ENCODE results near the gene MYBPH.

Gene MYBPH

DNA sequence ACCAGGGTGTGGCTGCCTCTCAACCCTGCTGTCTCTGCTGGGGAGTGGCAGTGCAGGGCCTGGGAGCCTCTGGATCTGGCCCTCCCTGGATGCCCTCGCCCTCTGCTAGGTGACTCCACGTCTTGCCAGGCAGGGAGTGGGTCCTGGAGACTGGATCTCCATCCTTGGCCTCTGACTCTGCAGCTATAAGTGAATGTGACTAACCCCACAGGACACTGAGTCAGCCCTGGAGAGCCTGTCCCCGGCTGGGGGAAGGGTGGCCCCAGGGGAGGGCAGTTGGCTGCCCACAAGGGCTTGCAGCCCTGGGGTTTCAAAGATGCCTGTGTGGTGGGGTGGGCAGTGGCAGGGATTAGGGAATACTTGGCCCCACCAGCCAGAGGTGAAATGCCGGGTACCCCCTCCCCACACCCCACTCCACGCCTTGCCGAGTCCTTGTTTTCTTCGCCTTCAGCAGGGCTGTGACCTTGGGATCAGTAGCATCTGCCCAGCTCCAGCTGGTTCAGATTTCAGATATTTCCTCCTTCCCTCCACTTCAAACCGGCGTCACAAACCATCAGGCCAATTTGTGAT lies 1.9 kb upstream of the MYBPH start:
- H3K27ac ChIP-seq (ENCODE audit: low read length, poor library complexity, severe bottlenecking) = no peak overlapping the region
- no peak overlapping the region for H3K4me3 ChIP-seq (ENCODE audit: insufficient read depth in 1 of 2, low read depth in 1 of 2, low read length in 2 of 2)
- WGBS = 30% methylated on average over 7 of the region's 9 CpGs
- peak; percentile 66 for DNase-seq
- H3K4me2 ChIP-seq (ENCODE audit: low read length, poor library complexity, severe bottlenecking) = no peak overlapping the region
- peak overlapping the region; percentile 80 for H2BK120ac ChIP-seq (ENCODE audit: low read depth, low read length)
- H2AFZ ChIP-seq (ENCODE audit: low read depth, low read length) = peak overlapping the region; percentile 14
- H2AK5ac ChIP-seq (ENCODE audit: low read length, severe bottlenecking) = peak overlapping the region; percentile 33
- peak overlapping the region in 1 of 2 experiments; percentile 77 for H3K14ac ChIP-seq (ENCODE audit: low read length in 2 of 2)
- peak overlapping the region; percentile 12 to 52 for H3K4ac ChIP-seq (ENCODE audit: low read depth in 1 of 2, low read length in 2 of 2)
- H4K91ac ChIP-seq (ENCODE audit: low read length) = no peak overlapping the region
- peaks cover 0 to 11% of the 10 kb centered on the region in 2 experiments for H3K36me3 ChIP-seq (ENCODE audit: control insufficient read depth in 1 of 2, insufficient read depth in 2 of 2, low read depth in 1 of 2, low read length in 2 of 2)
- peak overlapping the region; percentile 86 to 90 for H2BK12ac ChIP-seq (ENCODE audit: low read length in 2 of 2)
- peak overlapping the region; percentile 87 for H4K8ac ChIP-seq (ENCODE audit: low read length)
- peaks cover 38% of the 10 kb centered on the region for H3K4me1 ChIP-seq (ENCODE audit: control insufficient read depth, insufficient read depth, low read depth, low read length)
- no peaks in the 10 kb centered on the region for H3K79me1 ChIP-seq (replicated peaks; ENCODE audit: low read length, poor library complexity, severe bottlenecking)
- H3K27me3 ChIP-seq (ENCODE audit: control insufficient read depth in 1 of 2, insufficient read depth in 1 of 2, low read length in 2 of 2) = no peaks in the 10 kb centered on the region
- peak overlapping the region; percentile 4 for H2BK15ac ChIP-seq (ENCODE audit: low read depth, poor library complexity, severe bottlenecking)
- H3K23ac ChIP-seq (ENCODE audit: low read length in 2 of 2) = peak overlapping the region in 1 of 2 experiments; percentile 68
- no peak overlapping the region for H2BK5ac ChIP-seq (ENCODE audit: low read depth, low read length, poor library complexity, severe bottlenecking)
- peak overlapping the region; percentile 59 for H3K9ac ChIP-seq (ENCODE audit: low read length)
- H3K18ac ChIP-seq (ENCODE audit: low read depth in 1 of 2, low read length in 2 of 2) = peak overlapping the region; percentile 44 to 94
- no peaks in the 10 kb centered on the region for H3K9me3 ChIP-seq (ENCODE audit: control insufficient read depth, low read length)

DNA sequence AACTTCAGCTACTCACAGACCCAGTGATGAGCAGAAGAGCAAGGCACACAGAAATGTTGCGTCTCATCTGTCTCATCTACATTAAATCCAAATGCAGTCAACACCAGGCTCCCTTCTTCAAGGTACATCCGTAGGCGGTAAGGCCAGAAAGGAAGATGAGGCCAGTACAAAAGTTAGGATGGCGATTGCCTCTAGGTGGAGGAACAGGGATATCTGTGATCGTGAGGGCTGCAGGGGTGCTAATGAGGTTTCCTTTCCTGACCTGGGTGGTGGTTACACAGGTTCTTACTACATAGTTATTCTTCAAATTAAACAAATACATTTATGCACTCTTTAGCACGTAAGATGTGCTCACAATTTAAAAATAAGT lies 1.4 kb upstream of the MYBPH start:
- Histone ChIP-seq H2AFZ (ENCODE audit: low read depth, low read length) (no peak overlapping the region), H3K27me3 (ENCODE audit: control insufficient read depth in 1 of 2, insufficient read depth in 1 of 2, low read length in 2 of 2) (no peaks in the 10 kb centered on the region), H2BK5ac (ENCODE audit: low read depth, low read length, poor library complexity, severe bottlenecking) (no peak overlapping the region), H3K14ac (ENCODE audit: low read length in 2 of 2) (no peak overlapping the region), H2BK15ac (ENCODE audit: low read depth, poor library complexity, severe bottlenecking) (no peak overlapping the region), H3K79me1 (replicated peaks; ENCODE audit: low read length, poor library complexity, severe bottlenecking) (no peaks in the 10 kb centered on the region), H3K4ac (ENCODE audit: low read depth in 1 of 2, low read length in 2 of 2) (peak overlapping the region in 1 of 2 experiments; percentile 40), H2BK120ac (ENCODE audit: low read depth, low read length) (no peak overlapping the region), H3K23ac (ENCODE audit: low read length in 2 of 2) (no peak overlapping the region), H3K18ac (ENCODE audit: low read depth in 1 of 2, low read length in 2 of 2) (peak overlapping the region in 1 of 2 experiments; percentile 94), H3K9me3 (ENCODE audit: control insufficient read depth, low read length) (no peaks in the 10 kb centered on the region), H3K9ac (ENCODE audit: low read length) (peak overlapping the region; percentile 59), H2BK12ac (ENCODE audit: low read length in 2 of 2) (peak overlapping the region in 1 of 2 experiments; percentile 70), H3K4me2 (ENCODE audit: low read length, poor library complexity, severe bottlenecking) (no peak overlapping the region), H2AK5ac (ENCODE audit: low read length, severe bottlenecking) (no peak overlapping the region), H3K4me1 (ENCODE audit: control insufficient read depth, insufficient read depth, low read depth, low read length) (peaks cover 41% of the 10 kb centered on the region), H4K8ac (ENCODE audit: low read length) (peak overlapping the region; percentile 42), H3K27ac (ENCODE audit: low read length, poor library complexity, severe bottlenecking) (no peak overlapping the region), H3K4me3 (ENCODE audit: insufficient read depth in 1 of 2, low read depth in 1 of 2, low read length in 2 of 2) (no peak overlapping the region), H3K36me3 (ENCODE audit: control insufficient read depth in 1 of 2, insufficient read depth in 2 of 2, low read depth in 1 of 2, low read length in 2 of 2) (peaks cover 0 to 11% of the 10 kb centered on the region in 2 experiments), H4K91ac (ENCODE audit: low read length) (no peak overlapping the region)
- 83% methylated on average over 4 of the region's 6 CpGs for WGBS
- no peak for DNase-seq

DNA sequence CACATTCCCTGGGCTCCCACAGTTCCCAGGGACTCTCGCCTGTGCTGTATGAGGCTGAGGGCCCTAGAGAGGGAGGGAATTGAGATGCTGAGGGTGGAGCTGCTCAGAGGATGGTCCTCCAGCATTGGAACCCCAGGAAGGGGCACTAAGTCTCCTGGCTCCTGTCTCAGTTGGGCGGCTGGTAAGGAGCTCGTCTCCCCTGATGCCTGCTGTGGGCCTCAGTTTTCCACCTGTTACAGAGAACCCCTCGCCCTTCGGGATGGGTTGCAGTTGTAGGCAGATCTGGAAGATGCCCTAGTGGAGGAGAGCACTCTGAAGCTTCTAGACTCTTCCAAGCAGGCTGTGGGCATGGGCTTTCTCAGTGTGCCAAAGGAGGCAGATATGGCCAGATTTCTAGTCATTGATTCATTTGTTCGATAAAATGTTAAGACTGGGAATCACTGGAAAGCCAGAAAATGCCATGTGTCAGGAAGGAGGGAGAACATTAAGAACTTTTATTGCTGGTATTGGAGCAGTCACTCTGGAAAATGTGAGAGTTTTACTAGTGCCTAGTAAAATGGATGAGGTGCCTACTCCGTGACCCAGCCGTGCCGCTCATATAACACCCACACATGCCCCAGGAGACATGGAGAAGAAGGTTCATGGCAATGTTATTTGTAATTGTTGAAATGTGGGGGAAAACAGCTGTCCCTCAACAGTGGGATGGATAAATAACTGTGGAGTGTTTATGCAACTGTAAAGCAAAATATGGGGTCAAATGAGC lies 828 bp upstream of the MYBPH start:
- Histone ChIP-seq H2BK120ac (ENCODE audit: low read depth, low read length) (no peak overlapping the region), H3K4me3 (ENCODE audit: insufficient read depth in 1 of 2, low read depth in 1 of 2, low read length in 2 of 2) (no peak overlapping the region), H3K4me1 (ENCODE audit: control insufficient read depth, insufficient read depth, low read depth, low read length) (peaks cover 44% of the 10 kb centered on the region), H3K23ac (ENCODE audit: low read length in 2 of 2) (peak overlapping the region in 1 of 2 experiments; percentile 56), H3K27ac (ENCODE audit: low read length, poor library complexity, severe bottlenecking) (no peak overlapping the region), H4K8ac (ENCODE audit: low read length) (no peak overlapping the region), H3K18ac (ENCODE audit: low read depth in 1 of 2, low read length in 2 of 2) (peak overlapping the region; percentile 6 to 90), H3K36me3 (ENCODE audit: control insufficient read depth in 1 of 2, insufficient read depth in 2 of 2, low read depth in 1 of 2, low read length in 2 of 2) (peaks cover 0 to 7% of the 10 kb centered on the region in 2 experiments), H2BK5ac (ENCODE audit: low read depth, low read length, poor library complexity, severe bottlenecking) (no peak overlapping the region), H2BK15ac (ENCODE audit: low read depth, poor library complexity, severe bottlenecking) (no peak overlapping the region), H4K91ac (ENCODE audit: low read length) (peak overlapping the region; percentile 10), H3K9ac (ENCODE audit: low read length) (no peak overlapping the region), H3K9me3 (ENCODE audit: control insufficient read depth, low read length) (no peaks in the 10 kb centered on the region), H3K4ac (ENCODE audit: low read depth in 1 of 2, low read length in 2 of 2) (peak overlapping the region in 1 of 2 experiments; percentile 76), H2AFZ (ENCODE audit: low read depth, low read length) (no peak overlapping the region), H3K27me3 (ENCODE audit: control insufficient read depth in 1 of 2, insufficient read depth in 1 of 2, low read length in 2 of 2) (no peaks in the 10 kb centered on the region), H2AK5ac (ENCODE audit: low read length, severe bottlenecking) (peak overlapping the region; percentile 42), H3K79me1 (replicated peaks; ENCODE audit: low read length, poor library complexity, severe bottlenecking) (no peaks in the 10 kb centered on the region), H3K4me2 (ENCODE audit: low read length, poor library complexity, severe bottlenecking) (no peak overlapping the region), H3K14ac (ENCODE audit: low read length in 2 of 2) (peak overlapping the region in 1 of 2 experiments; percentile 63), H2BK12ac (ENCODE audit: low read length in 2 of 2) (peak overlapping the region; percentile 2 to 92)
- DNase-seq = no peak
- 95% methylated on average over 9 of the region's 9 CpGs for WGBS

DNA sequence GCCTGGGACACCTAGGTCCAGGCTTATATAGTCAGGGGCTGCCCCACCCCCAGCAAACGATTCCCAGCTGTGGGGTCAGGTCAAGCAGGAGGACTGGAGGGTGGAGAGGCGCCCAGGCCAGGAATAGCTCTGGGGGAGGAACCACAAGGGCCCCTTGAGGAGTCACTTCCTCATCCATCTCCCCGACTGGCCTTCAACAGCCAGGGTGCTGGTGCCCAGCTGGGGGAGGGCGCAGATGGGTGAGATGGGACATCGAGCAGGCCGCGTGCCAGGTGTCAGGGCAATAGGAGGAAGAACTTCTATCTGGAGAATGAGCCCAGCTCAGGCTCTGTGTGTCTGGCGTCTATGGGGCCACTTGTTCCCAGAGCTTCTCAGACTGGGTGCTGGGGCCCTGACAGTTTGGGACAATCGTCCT lies 208 bp upstream of the MYBPH start:
- H2BK5ac ChIP-seq (ENCODE audit: low read depth, low read length, poor library complexity, severe bottlenecking) = no peak overlapping the region
- no peak overlapping the region for H2AFZ ChIP-seq (ENCODE audit: low read depth, low read length)
- H2BK15ac ChIP-seq (ENCODE audit: low read depth, poor library complexity, severe bottlenecking) = peak overlapping the region; percentile 9
- no peak overlapping the region for H4K8ac ChIP-seq (ENCODE audit: low read length)
- H3K14ac ChIP-seq (ENCODE audit: low read length in 2 of 2) = peak overlapping the region in 1 of 2 experiments; percentile 63
- peak overlapping the region; percentile 10 for H4K91ac ChIP-seq (ENCODE audit: low read length)
- H3K27me3 ChIP-seq (ENCODE audit: control insufficient read depth in 1 of 2, insufficient read depth in 1 of 2, low read length in 2 of 2) = no peaks in the 10 kb centered on the region
- H3K9me3 ChIP-seq (ENCODE audit: control insufficient read depth, low read length) = no peaks in the 10 kb centered on the region
- H3K27ac ChIP-seq (ENCODE audit: low read length, poor library complexity, severe bottlenecking) = no peak overlapping the region
- H3K36me3 ChIP-seq (ENCODE audit: control insufficient read depth in 1 of 2, insufficient read depth in 2 of 2, low read depth in 1 of 2, low read length in 2 of 2) = peaks cover 5 to 7% of the 10 kb centered on the region in 2 experiments
- no peak overlapping the region for H2BK120ac ChIP-seq (ENCODE audit: low read depth, low read length)
- peak overlapping the region; percentile 6 to 90 for H3K18ac ChIP-seq (ENCODE audit: low read depth in 1 of 2, low read length in 2 of 2)
- H3K4me1 ChIP-seq (ENCODE audit: control insufficient read depth, insufficient read depth, low read depth, low read length) = peaks cover 47% of the 10 kb centered on the region
- peak overlapping the region; percentile 2 to 92 for H2BK12ac ChIP-seq (ENCODE audit: low read length in 2 of 2)
- no peak for DNase-seq
- H3K4me2 ChIP-seq (ENCODE audit: low read length, poor library complexity, severe bottlenecking) = no peak overlapping the region
- H3K9ac ChIP-seq (ENCODE audit: low read length) = peak overlapping the region; percentile 4
- H3K4me3 ChIP-seq (ENCODE audit: insufficient read depth in 1 of 2, low read depth in 1 of 2, low read length in 2 of 2) = no peak overlapping the region
- no peaks in the 10 kb centered on the region for H3K79me1 ChIP-seq (replicated peaks; ENCODE audit: low read length, poor library complexity, severe bottlenecking)
- peak overlapping the region in 1 of 2 experiments; percentile 76 for H3K4ac ChIP-seq (ENCODE audit: low read depth in 1 of 2, low read length in 2 of 2)
- peak overlapping the region; percentile 42 for H2AK5ac ChIP-seq (ENCODE audit: low read length, severe bottlenecking)
- H3K23ac ChIP-seq (ENCODE audit: low read length in 2 of 2) = no peak overlapping the region
- WGBS = 67% methylated on average over 9 of the region's 9 CpGs
